GM18502 (cell line): Measurements from ENCODE around the gene GPR146.
A peak's percentile ranks its signal among the peaks of the same experiment; 100 is the strongest.
"Not testable (repeated sequence)": the region's sequence is repeated elsewhere in the genome, so short reads cannot be mapped to it uniquely, and the experiment has no call there.

ENCODE experiments used
- ATAC-seq: cut with Tn5 transposase; IDR thresholded peaks from one replicate; pipeline ENCODE4 v1.9.1; 2021; ENCODE audit warnings: mild to moderate bottlenecking; ENCODE audit not compliant: unreplicated experiment, poor library complexity

GPR146 gene

GRCh38 chr7:1024876-1025742 is 19.2 kb upstream of the GPR146 start:
- ATAC-seq, result no peak

GRCh38 chr7:1025743-1026581 is 18.4 kb upstream of the GPR146 start:
- no peak for ATAC-seq

GRCh38 chr7:1026721-1027161 is 17.6 kb upstream of the GPR146 start:
- ATAC-seq, result no peak

GRCh38 chr7:1027242-1028043 is 16.9 kb upstream of the GPR146 start:
- peak; percentile 2 for ATAC-seq

GRCh38 chr7:1028044-1028770 is 16.1 kb upstream of the GPR146 start:
- peak; percentile 62 for ATAC-seq

- no peak for ATAC-seq
These were observed 15.3 kb upstream of the GPR146 start for GRCh38 chr7:1028775-1029636.

GRCh38 chr7:1029637-1030443 is 14.5 kb upstream of the GPR146 start:
- no peak for ATAC-seq

GRCh38 chr7:1030444-1031070 is 13.8 kb upstream of the GPR146 start:
- ATAC-seq, result no peak

- no peak for ATAC-seq
These were observed 12.5 kb upstream of the GPR146 start for GRCh38 chr7:1031716-1032455.

- no peak for ATAC-seq
These were observed 11.7 kb upstream of the GPR146 start for GRCh38 chr7:1032536-1033181.

GRCh38 chr7:1033546-1034145 is 10.7 kb upstream of the GPR146 start:
- ATAC-seq, result no peak

- not testable (repeated sequence) for ATAC-seq
These were observed 9.6 kb upstream of the GPR146 start for GRCh38 chr7:1034769-1035168.

GRCh38 chr7:1036164-1036928 is 8.0 kb upstream of the GPR146 start:
- not testable (repeated sequence) for ATAC-seq

- not testable (repeated sequence) for ATAC-seq
These were observed 4.1 kb upstream of the GPR146 start for GRCh38 chr7:1040233-1040632.

GRCh38 chr7:1040790-1041189 is 3.6 kb upstream of the GPR146 start:
- ATAC-seq, result no peak
